DMS79 treated with DMSO at 0.1 percent for 48 hours (cell line): ENCODE results near the gene MAST1.
A peak's percentile ranks its signal among the peaks of the same experiment; 100 is the strongest.
"Not testable (repeated sequence)": the region's sequence is repeated elsewhere in the genome, so short reads cannot be mapped to it uniquely, and the experiment has no call there.

ENCODE experiments used
- DNase-seq: peaks from one replicate; lab custom pipeline; 2025; lab: John Stamatoyannopoulos, UW

MAST1 gene

DNA sequence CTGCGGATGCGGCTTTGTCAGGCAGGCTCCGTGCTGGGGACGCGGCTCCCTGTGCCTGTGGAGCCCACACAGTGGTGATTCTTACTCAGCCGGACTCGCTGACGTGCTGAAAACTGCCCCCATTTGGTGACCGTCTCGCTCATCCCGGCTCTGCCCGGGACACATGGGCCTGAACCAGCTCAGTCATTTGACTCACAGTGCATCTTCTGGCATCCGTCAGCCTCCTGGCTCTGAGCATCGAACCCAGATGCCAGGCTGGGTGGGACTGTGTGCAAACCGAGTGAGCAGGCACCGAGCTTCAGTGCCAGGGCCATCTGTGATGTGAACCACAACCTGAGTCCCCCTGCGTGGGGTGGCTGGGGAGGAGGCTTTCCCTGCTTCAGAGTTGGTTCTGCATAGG, 58.1 kb downstream of the MAST1 start:
- DNase-seq, result no peak

DNA sequence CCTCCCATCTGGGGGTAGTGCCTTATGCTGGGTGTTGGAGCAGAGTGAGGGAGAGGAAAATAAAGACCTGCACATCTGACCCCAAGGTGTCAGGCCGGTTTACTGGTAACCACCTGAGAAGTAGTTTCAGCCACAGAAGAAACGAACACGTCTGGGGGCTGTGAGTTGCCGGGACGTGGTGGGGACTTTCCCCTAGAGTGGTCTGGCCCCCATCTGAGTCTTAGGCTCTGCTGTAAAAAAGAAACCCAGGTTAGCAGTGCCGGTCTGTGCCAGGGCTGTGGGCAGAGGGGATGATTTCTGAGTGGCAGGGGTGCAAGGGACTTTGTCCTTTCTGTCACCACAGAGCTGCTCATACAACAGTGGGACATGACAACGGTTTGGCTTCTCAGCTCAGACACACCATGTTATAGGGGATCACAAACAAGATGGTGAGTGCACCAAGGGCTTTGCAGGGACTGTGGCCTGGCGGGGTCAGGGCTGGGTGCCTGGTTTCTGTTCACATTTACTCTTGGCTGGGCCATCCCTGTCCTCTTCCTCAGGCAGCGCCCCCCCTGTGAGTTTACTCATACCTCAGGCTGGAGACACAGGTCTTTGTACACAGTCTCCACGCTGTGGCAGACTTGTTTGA, 61.7 kb downstream of the MAST1 start:
- DNase-seq, result no peak

DNA sequence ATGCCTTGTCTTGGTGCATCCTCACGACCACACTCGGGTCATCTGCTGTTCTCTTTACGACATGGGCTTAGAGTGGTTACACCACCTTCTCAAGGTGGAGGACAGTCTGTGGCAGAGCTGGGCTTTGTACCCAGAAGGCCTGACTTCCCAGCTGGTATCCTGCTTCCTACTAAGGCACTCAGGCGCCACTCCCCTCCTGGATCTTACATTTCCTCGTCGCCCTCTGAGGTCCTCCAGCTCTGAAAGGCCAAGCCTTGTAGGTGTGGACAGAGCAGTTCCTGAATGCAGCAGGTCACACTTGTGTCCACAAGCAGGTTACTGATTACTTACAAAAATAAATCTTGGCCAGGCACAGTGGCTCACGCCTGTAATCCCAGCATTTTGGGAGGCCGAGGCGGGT, 68.9 kb downstream of the MAST1 start:
- no peak for DNase-seq

DNA sequence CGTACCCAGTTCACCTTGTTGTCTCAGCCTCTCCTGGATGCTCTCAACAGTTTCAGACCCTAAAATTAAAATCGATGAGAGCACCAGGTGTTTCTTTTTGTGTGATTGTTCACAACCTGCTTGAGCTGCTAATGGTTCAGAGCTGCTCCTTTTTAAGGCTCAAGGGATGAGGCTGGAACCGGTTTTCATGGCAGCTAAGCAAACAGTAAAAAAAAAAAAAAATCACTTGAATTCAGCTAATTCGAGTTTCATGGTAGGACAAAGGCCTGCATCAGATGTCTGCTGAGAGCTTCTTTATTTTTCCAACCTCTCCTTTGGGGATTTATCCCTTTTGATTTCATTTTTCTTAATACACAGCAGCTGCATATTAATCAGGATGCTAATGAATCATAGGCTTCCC, 74.3 kb downstream of the MAST1 start:
- peak; percentile 100 for DNase-seq

DNA sequence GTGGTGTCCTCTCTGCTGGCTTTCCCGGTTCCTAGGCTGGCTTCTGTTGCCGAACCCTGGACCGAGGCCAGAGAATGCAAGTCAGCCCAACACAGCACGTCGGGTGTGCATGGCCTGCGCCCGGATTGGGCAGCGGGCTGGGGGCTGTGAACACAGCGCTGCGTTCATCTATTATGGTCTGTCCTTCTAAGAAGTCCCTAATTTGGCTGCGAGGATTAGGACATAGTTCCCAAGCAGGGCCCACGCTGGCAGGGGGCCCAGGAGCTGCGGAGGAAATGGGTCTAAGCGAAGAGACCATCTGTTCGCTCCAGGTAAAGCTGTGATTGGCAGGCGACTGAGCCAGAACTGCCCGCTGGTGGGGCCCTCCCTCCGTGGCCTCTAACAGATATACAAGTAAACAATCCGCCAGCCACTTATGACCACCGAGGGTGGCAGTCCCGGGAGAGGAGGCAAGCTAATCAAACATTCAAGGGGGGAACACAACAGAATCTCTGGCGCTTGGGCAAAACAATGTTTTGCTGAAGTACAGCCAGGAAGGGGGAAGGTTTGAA, 74.8 kb downstream of the MAST1 start:
- peak; percentile 99 for DNase-seq

DNA sequence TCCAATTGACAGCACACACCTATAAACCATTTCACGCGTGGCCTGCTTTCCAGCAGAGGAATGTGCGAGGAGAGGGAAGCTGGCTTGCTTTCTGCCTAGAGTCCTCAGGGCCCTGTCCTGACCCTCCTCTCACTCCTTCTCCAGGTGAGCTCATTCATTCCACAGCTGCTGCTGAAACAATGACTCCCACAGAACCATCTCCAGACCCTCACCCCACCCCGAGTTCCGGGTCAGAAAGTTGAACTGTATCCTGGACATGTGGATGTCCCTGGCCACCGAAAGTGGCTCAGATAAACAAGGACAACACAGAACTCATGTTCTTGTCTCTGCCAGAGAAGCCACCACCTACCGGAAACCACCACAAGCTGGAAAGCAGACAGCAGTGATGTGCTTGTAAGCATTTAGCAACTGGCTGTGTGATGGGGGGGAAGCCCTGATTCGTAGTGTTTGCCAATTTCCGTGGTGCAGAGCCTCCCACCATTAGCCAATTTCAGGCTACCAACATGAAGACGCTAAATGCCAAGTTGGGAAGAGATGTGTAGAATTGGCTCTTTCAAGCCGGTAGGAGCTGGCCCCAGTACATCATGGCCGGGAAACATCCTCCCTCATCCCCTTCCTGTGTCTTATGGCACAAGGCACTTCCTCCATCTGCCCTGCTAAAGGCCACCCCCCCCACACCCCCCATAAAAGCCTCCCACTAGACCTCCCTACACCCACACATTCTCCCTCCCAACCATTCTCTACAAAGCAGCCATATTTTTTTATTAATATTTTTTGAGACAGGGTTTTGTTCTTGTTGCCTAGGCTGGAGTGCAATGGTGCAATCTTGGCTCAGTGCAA, 75.8 kb downstream of the MAST1 start:
- peak; percentile 92 for DNase-seq

DNA sequence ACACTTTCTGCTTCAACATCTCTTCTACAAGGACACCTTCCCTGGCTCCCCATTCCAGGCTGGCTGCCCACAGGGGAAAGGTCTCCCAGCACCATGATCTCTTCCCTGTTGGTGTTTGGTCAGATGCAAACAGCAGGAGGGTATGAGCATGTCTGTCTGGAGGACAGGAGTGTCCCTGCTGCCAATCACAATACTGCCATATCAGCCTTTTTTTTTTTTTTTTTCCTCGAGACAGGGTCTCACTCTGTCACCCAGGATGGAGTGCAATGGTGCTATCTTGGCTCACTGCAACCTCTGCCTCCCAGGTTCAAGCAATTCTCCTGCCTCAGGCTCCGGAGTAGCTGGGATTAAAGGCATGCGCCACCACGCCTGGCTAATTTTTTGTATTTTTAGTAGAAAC, 77.5 kb downstream of the MAST1 start:
- not testable (repeated sequence) for DNase-seq

DNA sequence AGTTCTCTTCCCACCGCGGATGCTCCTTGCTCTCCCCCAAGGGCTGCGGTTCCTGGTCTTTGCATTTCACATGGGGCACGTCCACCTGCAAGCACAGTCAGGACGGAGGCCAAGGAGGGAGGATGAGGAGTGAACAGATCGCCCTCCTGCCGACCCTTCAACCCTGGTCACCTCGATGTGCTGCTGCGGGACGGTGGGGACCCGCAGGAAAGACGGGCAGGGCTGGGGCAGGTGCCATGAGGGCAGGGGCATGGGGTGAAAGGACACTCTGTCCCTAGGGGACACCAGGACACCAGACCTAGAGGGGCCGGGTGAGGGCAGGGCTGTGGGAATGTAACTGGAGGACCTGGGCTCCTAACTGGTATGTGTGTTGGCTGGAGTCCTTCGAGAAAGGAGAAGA, 79.9 kb downstream of the MAST1 start:
- DNase-seq, result no peak

DNA sequence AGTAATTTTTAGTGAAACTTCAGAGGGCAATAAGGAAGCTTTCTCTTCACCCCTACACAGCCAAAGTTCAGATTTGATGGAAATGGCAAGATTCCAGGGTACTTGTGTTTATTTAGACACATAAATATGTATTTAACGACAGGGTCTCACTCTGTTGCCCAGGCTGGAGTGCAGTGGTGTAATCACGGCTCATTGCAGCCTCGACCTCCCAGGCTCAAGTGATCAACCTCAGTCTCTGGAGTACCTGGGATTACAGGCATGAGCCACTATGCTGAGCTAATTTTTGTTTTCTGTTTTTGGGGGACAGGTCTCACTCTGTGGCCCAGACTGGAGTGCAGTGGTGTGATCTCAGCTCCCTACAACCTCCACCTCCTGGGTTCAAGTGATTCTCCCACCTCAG, 82.7 kb downstream of the MAST1 start:
- DNase-seq, result no peak

DNA sequence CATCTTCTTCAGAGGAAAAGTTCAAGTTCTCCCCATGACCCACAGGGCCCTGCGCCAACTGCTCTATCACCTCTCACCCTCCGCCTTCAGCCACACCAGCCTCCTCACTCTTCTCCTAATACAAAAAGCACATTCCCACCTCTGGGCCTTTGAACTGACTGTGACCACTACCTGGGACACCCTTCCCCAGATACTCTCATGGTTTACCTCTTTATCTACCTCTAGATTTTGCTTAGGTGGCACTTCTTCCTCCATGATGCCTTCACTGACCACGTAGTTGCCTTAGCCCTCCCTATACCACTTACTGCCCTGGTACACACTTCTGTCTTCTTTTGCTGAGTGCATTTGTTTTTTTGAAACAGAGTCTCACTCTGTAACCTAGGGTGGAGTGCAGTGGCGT, 84.6 kb downstream of the MAST1 start:
- DNase-seq, result no peak
